Measurements from ENCODE around the gene MRAP.

- TF ChIP-seq CTCF (conservative IDR thresholded peaks at IDR 0.05): no peak
- TF ChIP-seq ZFX (IDR thresholded peaks at IDR 0.05): no peak
Observed at GRCh38 chr21:32312326-32312725, 13.7 kb downstream of the MRAP start.
